ENCODE results near the gene CTNNA2. TPM values are rescaled to one million over a fixed set of nuclear protein-coding genes. Genes with fewer than 3 reads are reported as not detected.

CTNNA2 gene
- polyA plus RNA-seq, 1 of the 3 experiments (the other 2 are of a cell fraction) = 0.30 TPM

DNA sequence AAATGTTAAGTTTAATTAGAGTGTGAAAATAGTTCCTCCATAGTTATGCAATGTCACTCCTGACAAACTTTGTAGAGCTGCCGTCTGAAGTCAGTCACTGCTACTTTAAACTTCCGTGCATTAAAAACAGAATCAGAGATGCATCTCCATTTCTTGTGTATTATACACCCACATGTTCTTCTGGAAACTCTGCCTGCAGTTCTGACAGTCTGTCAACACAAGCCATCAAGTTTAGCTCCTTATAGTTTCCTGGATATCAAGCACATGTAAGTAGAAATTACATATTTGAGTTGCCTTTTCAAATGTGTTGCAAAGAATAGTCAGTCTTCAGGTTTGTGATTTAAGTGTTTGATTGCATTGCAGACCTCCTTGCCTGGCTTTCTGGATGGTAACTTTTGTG lies 184.3 kb downstream of the CTNNA2 start (continued):
- TF ChIP-seq EP300 (IDR thresholded peaks at IDR 0.05; ENCODE audit: borderline replicate concordance in 1 of 2, low read depth in 1 of 2, low read length in 1 of 2) (no peak), PBX3 (IDR thresholded peaks at IDR 0.05) (no peak), JUND (IDR thresholded peaks at IDR 0.05) (no peak), SMC3 (IDR thresholded peaks at IDR 0.05; ENCODE audit: low read depth, low read length) (no peak), CHD2 (IDR thresholded peaks at IDR 0.05; ENCODE audit: low read length, partially characterized antibody) (no peak), FOXM1 (IDR thresholded peaks at IDR 0.05; ENCODE audit: low read depth) (no peak), RCOR1 (IDR thresholded peaks at IDR 0.05; ENCODE audit: low read length) (no peak), NFIC (IDR thresholded peaks at IDR 0.05; ENCODE audit: borderline replicate concordance) (no peak)
- TF ChIP-seq, protein P1, sequence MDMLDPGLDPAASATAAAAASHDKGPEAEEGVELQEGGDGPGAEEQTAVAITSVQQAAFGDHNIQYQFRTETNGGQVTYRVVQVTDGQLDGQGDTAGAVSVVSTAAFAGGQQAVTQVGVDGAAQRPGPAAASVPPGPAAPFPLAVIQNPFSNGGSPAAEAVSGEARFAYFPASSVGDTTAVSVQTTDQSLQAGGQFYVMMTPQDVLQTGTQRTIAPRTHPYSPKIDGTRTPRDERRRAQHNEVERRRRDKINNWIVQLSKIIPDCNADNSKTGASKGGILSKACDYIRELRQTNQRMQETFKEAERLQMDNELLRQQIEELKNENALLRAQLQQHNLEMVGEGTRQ (IDR thresholded peaks at IDR 0.05; ENCODE audit: borderline replicate concordance, low read depth, low read length) = no peak
- TF ChIP-seq, protein P2, sequence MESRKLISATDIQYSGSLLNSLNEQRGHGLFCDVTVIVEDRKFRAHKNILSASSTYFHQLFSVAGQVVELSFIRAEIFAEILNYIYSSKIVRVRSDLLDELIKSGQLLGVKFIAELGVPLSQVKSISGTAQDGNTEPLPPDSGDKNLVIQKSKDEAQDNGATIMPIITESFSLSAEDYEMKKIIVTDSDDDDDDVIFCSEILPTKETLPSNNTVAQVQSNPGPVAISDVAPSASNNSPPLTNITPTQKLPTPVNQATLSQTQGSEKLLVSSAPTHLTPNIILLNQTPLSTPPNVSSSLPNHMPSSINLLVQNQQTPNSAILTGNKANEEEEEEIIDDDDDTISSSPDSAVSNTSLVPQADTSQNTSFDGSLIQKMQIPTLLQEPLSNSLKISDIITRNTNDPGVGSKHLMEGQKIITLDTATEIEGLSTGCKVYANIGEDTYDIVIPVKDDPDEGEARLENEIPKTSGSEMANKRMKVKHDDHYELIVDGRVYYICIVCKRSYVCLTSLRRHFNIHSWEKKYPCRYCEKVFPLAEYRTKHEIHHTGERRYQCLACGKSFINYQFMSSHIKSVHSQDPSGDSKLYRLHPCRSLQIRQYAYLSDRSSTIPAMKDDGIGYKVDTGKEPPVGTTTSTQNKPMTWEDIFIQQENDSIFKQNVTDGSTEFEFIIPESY (IDR thresholded peaks at IDR 0.05; ENCODE audit: borderline replicate concordance, low read depth) = no peak

GRCh38 chr2:79700651-79701050 lies 187.8 kb downstream of the CTNNA2 start:
- no peak overlapping the region for H3K4me3 ChIP-seq (ENCODE audit: low read depth in 2 of 2, low read length in 1 of 2)
- TF ChIP-seq RAD21 (IDR thresholded peaks at IDR 0.05; ENCODE audit: low read length) (no peak), TAF1 (IDR thresholded peaks at IDR 0.05; ENCODE audit: borderline replicate concordance, low read depth, low read length) (no peak), POLR2AphosphoS5 (IDR thresholded peaks at IDR 0.05; ENCODE audit: low read depth, low read length) (no peak), JUND (IDR thresholded peaks at IDR 0.05) (no peak), GABPA (IDR thresholded peaks at IDR 0.05; ENCODE audit: low read depth) (no peak), RXRA (IDR thresholded peaks at IDR 0.05; ENCODE audit: borderline replicate concordance, low read depth) (no peak), ELF1 (IDR thresholded peaks at IDR 0.05) (no peak), CHD2 (IDR thresholded peaks at IDR 0.05; ENCODE audit: low read length, partially characterized antibody) (no peak), EP300 (IDR thresholded peaks at IDR 0.05; ENCODE audit: borderline replicate concordance in 1 of 2, low read depth in 1 of 2, low read length in 1 of 2) (no peak), FOSL2 (IDR thresholded peaks at IDR 0.05; ENCODE audit: borderline replicate concordance, low read depth) (no peak), SMC3 (IDR thresholded peaks at IDR 0.05; ENCODE audit: low read depth, low read length) (no peak), TCF12 (IDR thresholded peaks at IDR 0.05) (no peak), FOXM1 (IDR thresholded peaks at IDR 0.05; ENCODE audit: low read depth) (no peak)
- TF ChIP-seq, protein P1 (IDR thresholded peaks at IDR 0.05; ENCODE audit: borderline replicate concordance, low read depth, low read length) = no peak
- DNase-seq = no peak
- no peaks in the 10 kb centered on the region for H3K9me3 ChIP-seq
- no peaks in the 10 kb centered on the region for H3K9me2 ChIP-seq
- no peaks in the 10 kb centered on the region for H3F3A ChIP-seq (replicated peaks; ENCODE audit: insufficient read depth)
- CTCF ChIA-PET = interaction anchor here (0.9 to 1.3 kb wide), 2 partner anchors 9 to 12 kb away, joined by 3 read pairs; no protein-coding TSS in a partner anchor
- H3K79me2 ChIP-seq (ENCODE audit: insufficient read depth) = no peaks in the 10 kb centered on the region
- no peak overlapping the region for H3K4me2 ChIP-seq
- no peak overlapping the region for H3K9ac ChIP-seq
- H3K36me3 ChIP-seq (replicated peaks in 1 of 2; ENCODE audit: control insufficient read depth in 1 of 2, insufficient read depth in 2 of 2, low read length in 1 of 2) = no peaks in the 10 kb centered on the region
- no peaks in the 10 kb centered on the region for H4K20me1 ChIP-seq (ENCODE audit: insufficient read depth)
- no peaks in the 10 kb centered on the region; a peak in 1 of 4 replicates for H3K4me1 ChIP-seq (ENCODE audit: control insufficient read depth in 1 of 2, insufficient read depth in 2 of 2, low read depth in 1 of 2, low read length in 1 of 2)
- H2AFZ ChIP-seq (ENCODE audit: low read depth) = no peak overlapping the region
- 23% methylated on average over 3 of the region's 3 CpGs for WGBS (ENCODE audit: low lambda C conversion rate)
- H3K27me3 ChIP-seq (ENCODE audit: insufficient read depth) = no peaks in the 10 kb centered on the region
- POLR2A ChIA-PET = no interaction called here
- no peak overlapping the region for H3K27ac ChIP-seq (ENCODE audit: low read depth in 2 of 2, low read length in 1 of 2)

Data from SK-N-SH (cell line).